ENCODE results near the gene C16orf78.

C16orf78 gene

DNA sequence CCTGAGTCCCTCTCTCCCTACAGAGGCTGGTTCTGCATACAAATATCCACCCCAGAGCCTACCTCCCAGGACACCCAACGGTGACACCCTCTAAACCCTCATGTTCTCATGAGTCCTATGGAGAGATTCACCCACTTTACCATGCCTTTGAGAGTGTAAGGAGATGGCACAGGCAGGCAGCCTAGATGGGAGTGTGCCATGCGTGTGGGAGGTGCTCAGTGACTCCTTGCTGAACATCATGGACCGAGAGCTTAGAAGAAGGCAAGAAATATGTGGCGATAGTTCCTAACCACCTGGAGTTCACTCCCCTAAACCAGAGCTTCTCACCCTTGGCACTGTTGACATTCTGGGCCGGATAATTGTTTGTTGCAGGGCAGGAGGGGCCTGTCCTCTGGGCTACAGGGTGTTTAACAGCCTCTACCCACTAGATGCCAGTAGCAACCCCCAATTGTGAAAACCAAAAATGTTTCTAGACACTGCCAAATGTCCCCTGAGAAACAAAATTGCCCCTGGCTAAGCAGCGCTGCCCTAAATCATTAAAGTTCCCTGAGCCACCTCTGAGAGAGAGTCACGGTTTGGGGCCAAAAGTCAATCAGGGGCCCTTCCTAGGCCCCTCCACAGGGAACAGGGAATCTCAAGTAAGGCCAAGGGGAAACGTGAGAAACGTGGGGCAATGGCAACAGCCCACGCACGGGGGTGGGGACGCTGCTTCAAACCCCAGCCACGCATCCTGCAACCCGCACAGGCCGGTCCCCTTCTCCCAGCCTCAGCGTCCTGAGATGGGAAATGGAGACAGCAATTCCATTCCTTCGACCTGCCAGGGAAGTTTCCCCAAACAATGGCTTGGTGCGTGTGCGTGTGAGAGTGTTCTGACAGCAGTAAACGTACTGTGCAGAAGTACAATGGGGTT lies 66.8 kb downstream of the C16orf78 start:
- TF ChIP-seq, protein P1, sequence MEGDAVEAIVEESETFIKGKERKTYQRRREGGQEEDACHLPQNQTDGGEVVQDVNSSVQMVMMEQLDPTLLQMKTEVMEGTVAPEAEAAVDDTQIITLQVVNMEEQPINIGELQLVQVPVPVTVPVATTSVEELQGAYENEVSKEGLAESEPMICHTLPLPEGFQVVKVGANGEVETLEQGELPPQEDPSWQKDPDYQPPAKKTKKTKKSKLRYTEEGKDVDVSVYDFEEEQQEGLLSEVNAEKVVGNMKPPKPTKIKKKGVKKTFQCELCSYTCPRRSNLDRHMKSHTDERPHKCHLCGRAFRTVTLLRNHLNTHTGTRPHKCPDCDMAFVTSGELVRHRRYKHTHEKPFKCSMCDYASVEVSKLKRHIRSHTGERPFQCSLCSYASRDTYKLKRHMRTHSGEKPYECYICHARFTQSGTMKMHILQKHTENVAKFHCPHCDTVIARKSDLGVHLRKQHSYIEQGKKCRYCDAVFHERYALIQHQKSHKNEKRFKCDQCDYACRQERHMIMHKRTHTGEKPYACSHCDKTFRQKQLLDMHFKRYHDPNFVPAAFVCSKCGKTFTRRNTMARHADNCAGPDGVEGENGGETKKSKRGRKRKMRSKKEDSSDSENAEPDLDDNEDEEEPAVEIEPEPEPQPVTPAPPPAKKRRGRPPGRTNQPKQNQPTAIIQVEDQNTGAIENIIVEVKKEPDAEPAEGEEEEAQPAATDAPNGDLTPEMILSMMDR (IDR thresholded peaks at IDR 0.05; ENCODE audit: low read depth, low read length, missing control alignments), result peak; percentile 31
- no peak for DNase-seq (ENCODE audit: low read depth)
- in situ Hi-C loops (cut with HindIII; ENCODE audit: low sequenced_read_pairs), result no loop called here
- no peak overlapping the region for H3K4me3 ChIP-seq (ENCODE audit: low read depth, low read length)

DNA sequence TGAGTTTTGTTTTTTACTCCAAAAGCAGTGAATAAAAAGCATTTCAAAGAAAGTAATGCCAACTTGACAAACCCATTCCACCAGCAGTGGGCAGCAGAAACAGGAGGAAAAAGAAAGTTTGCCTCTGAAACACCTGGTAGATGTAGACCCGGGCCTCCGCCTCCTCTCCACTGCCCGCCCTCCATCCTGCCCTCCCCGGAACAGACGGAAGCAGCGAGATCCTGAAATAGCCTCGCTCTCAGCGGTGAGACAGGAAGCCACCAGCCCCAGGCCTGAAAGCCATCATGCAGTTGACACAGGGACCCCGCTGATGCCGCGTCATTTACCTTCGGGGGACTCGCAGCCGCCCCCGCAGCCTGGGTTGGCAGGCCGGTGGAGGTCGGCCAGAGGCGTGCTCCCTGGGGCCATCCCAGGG lies 67.8 kb downstream of the C16orf78 start:
- in situ Hi-C loops (cut with HindIII; ENCODE audit: low sequenced_read_pairs), result no loop called here
- H3K4me3 ChIP-seq (ENCODE audit: low read depth, low read length), result no peak overlapping the region
- TF ChIP-seq, protein P1 (IDR thresholded peaks at IDR 0.05; ENCODE audit: low read depth, low read length, missing control alignments), result peak; percentile 35
- no peak for DNase-seq (ENCODE audit: low read depth)

DNA sequence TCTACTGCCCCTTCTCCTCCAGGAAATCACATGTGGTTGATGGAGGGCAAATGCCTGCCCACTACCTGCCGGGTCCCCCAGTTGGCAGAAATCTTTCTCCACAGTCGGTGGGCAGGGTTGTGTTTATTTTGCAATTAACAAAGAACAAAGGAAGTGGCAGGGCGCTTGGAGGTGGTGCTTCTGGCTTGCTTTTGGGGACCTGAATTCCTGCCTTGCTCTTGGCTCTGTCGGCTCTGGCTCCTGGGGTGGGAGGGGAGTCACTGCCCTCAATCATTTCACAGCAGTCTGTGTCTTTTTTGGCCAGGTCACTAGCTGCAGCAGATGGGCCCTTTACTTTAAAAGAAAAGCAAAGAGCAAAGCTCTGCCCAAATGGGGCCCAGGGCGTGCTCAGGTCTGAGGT lies 69.2 kb downstream of the C16orf78 start:
- no peak overlapping the region for H3K4me3 ChIP-seq (ENCODE audit: low read depth, low read length)
- TF ChIP-seq, protein P1 (IDR thresholded peaks at IDR 0.05; ENCODE audit: low read depth, low read length, missing control alignments), result no peak
- in situ Hi-C loops (cut with HindIII; ENCODE audit: low sequenced_read_pairs), result no loop called here
- DNase-seq (ENCODE audit: low read depth), result no peak

DNA sequence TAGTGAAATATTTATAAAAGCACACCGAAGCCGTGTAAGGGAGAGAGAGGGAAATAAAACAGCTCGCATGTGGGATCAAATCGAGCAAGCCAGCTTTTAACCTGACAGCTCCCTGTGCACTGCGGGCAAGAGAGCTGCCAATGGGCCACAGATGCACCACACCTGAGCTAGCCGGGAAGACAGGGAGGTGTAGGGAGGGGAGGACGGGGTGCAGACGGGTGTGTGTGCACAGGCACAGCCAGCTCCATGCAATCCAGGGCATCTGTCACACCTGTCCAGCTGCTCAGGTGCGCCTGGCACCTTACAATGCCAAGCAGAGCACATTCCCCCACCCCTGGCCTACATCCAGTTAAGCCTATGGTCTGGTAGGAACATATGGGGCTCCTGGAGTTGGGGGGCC lies 70.0 kb downstream of the C16orf78 start:
- no peak for DNase-seq (ENCODE audit: low read depth)
- TF ChIP-seq, protein P1 (IDR thresholded peaks at IDR 0.05; ENCODE audit: low read depth, low read length, missing control alignments), result no peak
- in situ Hi-C loops (cut with HindIII; ENCODE audit: low sequenced_read_pairs), result no loop called here
- H3K4me3 ChIP-seq (ENCODE audit: low read depth, low read length), result no peak overlapping the region

DNA sequence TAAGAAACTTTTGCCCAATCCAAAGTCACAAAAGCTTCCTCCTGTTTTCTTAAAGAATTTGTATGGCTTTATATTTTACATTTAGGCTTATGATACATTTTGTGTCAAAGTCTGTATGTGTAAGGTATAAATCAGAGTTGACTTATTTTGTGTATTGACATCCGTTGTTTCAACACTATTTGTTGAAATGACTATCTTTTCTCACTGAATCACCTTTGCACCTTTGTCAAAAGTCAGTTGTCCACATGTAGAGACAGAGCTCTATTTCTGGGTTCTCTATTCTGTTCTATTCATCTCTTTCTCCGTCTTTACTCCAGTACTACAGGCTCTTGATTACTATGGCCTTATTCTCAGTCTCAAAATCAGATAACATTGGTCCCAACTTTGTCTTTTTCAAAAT lies 73.2 kb downstream of the C16orf78 start:
- TF ChIP-seq, protein P1 (IDR thresholded peaks at IDR 0.05; ENCODE audit: low read depth, low read length, missing control alignments), result no peak
- in situ Hi-C loops (cut with HindIII; ENCODE audit: low sequenced_read_pairs), result no loop called here
- DNase-seq (ENCODE audit: low read depth), result no peak
- H3K4me3 ChIP-seq (ENCODE audit: low read depth, low read length), result no peak overlapping the region

All from astrocyte of the cerebellum (primary cell).